ENCODE data around the gene EID2B.

The EID2B gene, protein sequence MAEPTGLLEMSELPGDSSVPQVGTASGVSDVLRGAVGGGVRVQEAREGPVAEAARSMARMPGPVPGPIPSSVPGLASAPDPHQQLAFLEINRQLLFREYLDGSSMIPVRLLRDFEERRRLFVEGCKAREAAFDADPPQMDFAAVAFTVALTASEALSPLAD

DNA sequence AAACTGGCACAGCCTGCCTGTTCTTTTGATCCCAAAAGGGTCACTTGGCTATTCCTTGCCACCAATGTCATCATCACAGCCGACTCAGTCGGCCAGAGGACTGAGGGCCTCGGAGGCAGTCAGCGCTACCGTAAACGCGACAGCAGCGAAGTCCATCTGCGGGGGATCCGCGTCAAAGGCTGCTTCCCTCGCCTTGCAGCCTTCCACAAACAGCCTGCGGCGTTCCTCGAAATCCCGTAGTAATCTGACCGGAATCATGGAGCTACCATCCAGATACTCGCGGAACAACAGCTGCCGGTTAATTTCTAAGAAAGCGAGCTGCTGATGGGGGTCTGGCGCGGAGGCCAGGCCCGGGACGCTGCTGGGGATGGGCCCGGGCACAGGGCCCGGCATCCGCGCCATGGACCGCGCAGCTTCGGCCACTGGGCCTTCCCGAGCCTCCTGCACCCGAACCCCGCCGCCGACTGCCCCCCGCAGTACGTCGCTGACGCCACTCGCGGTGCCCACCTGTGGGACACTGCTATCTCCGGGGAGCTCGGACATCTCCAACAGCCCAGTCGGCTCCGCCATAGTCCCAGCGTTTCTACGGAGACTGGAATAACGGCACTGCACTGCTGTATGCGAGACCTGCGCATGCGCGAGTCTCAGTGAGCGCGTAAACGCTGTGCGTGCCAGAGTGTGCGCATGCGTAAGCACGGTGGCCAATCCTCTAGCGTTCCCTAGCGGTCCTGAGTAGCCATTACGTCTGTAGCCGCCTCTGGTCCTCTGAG is at the start of gene EID2B:
Gene EID2B (minus strand): TSS at position 620 of the 770 bp plus-strand sequence. CDS start 50 bp downstream, at position 570.
- DNase-seq (ENCODE audit: low read depth in 2 of 2) = peak; percentile 89 to 91

DNA sequence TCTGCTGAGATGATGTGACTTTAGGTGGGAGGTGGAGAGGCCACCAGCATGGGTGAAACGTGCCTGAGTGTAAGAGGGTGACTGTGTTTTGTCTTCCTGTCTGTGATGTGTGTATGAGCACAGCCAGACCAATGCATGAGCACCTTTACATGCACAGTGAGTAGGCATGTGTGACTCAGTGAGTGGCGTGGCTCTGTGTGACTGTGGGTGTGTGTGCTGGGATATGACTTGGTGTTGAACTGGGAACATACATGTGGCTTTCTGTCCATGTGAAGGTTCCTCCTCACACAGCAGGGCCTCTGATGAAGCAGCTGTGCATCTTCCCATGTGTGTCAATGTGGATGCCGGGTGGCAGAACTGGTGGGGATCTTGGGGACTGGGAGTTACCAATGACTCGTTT is 49.8 kb upstream of the EID2B start:
- DNase-seq (ENCODE audit: low read depth in 2 of 2) = no peak

DNA sequence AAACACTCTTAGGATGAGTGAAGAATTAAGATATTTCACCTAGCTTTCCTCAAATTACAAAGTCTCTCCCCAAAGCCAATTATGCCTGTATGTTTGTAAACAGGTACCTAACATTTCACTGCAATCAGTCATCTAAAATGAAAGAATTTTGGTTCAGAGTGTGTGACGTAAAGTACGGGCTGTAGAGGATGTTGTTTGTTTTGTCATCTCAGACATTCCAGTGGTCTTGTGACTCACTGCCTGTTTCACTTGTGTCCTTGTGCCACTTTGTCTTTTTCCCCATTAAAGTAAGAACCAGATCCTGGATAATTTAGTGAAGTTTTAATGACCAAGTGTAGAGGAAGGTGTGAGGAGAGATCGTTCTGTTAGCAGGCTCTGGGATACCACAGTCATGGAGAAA is 36.0 kb upstream of the EID2B start:
- no peak for DNase-seq (ENCODE audit: low read depth in 2 of 2)

DNA sequence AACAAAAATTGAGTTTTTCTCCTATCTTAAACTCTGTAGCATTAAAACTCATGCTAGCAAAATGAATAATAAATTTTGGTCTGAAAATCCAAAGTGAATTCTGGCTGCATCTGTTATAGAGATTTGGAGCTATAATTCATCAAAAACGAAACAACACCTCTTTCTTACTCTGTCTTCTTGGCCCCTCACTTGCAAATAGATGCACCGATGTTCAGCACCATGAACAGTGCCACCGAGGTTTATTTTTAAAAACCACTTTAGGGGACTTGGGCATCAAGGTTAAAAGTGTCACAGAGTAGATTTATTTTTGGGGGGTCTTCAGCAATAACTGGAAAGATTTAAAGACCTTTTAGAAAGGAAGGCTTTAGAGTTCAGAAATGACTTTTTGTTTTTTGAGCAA is 33.4 kb upstream of the EID2B start:
- no peak for DNase-seq (ENCODE audit: low read depth in 2 of 2)

DNA sequence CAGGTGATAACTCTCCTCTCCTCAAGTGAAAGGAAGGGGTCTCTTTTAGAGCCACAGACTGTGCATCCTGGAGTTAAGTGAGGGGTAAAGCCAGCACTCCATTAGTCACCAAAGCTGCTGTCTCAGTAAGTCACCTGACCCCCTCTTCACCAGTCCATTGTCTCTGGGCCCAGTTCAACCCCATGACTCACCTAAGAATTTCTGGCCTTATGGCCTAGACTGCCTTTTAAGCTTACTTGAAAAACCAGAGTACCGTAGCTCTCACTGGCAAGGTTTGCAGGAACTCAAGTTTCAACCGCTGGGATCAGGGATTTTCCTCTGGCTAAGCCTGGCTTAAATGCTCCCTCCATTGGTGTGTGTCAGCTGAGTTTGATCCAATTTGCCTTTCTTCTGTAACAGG is 30.8 kb upstream of the EID2B start:
- no peak for DNase-seq (ENCODE audit: low read depth in 2 of 2)

DNA sequence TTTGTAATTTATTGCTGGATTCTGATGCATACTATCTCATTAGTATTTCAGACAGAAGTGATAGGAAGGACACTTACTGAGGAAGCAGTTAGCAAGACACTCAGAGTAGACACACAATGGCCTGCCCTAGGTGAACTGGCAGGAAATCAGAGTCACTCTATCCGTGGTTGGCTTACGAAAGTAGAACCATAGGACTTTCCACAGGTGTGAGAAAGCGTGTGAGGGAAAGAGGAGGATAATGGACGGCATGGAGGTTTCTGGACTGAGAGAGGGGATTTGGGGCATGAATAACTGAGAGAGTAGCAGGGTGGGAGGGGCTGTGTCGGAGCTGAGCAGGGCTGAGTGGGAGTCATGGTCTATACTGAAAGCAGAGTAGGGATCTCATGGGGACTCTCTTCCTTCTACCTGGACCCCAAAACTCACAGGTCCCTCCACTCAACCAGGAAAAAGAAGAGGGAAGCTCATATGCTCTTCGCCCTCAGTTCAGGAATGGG is 26.0 kb upstream of the EID2B start:
- no peak for DNase-seq (ENCODE audit: low read depth in 2 of 2)

DNA sequence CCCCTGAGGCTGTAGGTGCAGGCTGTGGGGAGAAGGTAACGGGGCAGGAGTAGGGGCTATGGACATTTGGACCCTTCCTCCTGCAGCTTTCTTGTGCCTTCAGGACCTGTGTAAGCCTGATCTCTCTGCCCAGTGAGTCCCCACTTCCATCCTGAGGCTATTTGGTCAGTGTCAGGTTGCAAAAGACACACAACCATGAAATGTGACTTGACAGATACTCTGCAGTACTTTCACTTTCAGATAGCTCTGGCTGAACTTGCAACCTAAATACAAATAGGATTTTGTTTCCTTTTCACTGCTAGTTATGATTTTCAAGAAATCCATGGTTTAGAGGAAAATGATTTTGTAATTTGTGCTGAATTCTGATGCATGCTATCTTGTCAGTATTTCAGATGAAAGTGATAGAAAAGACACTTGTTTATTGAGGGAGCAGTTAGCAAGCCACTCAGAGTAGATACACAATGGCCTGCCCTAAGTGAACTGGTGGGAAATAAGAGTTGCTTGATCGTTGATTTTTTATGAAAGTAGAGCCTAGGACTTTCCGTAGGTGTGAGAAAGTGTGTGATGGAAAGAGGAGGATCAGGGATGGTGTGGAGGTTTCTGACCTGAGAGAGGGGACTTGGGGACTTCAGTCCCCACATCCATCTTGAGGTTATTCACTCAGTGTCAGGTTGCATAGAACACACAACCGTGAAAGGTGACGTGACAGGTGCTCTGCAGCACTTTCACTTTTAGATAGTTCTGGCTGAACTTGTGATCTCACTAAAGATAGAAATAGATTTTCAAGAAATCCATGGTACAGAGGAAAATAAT is 25.4 kb upstream of the EID2B start:
- no peak for DNase-seq (ENCODE audit: low read depth in 2 of 2)

DNA sequence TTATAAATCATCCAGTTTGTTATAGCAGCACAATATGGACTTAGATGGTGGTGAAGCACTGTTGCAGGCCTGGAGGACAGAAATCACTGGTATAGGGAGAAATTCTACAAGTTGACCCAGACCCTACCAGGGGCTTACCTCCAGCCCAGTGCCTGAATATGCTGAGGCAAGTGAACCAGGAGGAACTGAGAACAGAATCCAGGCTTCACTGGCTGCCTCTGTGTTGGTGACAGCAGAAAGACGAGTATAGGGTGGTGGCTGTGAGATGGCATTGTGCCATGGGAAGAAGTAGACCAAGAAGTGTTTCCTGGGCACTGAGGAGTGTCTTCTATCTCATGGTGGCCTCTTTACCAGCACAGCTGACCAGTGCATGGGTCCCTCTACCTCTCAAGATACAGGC is 23.2 kb upstream of the EID2B start:
- DNase-seq (ENCODE audit: low read depth in 2 of 2) = no peak

DNA sequence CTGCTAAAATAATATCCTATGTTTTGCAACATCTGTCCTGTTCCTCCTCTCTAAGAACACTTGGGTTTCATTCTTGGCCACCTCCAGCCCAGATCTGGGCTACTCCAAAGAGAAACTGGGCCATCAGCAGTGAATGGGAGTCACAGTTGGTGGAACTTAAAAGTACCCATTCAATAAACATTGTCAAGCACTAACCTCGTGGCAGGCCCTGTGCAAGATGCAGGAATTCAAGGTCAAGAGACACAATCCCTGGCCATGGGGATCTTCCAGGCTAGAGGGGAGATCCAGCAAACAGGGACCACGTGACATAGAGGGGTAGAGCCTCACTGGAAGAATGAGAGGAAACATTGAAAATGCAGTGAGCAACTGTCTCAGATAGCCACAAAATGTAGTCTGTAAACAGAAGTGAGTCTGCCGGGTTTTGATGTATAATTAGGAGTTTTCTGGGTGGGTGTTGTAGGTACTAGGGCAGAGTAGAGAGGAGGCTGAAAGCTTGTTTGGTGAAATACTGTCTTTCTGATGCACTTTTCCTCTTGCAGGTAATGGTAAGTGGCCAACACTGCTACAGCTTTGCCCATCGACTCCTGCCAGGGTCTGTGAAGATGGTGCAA is 22.2 kb upstream of the EID2B start:
- no peak for DNase-seq (ENCODE audit: low read depth in 2 of 2)

DNA sequence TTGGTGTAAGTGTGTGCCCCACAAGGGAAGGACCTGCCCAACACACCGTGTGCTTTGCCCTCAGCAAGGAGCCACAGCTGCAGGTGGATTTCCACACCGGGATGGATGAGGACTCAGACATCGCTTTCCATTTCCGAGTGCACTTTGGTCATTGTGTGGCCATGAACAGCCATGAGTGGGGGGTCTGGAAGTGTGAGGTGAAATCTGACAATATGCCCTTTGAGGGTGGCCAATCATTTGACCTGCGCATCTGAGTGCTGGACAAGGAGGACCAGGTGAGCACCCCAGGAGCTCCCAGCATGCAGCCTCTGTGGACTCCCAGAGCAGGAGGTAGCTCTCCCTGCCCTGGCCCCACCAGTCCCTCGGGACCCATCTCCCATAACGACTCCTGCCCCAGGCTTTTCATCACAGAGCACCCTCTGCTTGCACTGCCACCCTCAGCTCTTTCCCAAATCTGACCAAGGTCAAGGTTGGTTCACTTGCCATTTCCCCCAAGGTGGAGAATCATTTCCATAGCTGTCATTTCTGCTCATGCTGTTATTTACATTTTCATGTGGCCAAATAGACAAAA is 20.5 kb upstream of the EID2B start:
- DNase-seq (ENCODE audit: low read depth in 2 of 2) = no peak

DNA sequence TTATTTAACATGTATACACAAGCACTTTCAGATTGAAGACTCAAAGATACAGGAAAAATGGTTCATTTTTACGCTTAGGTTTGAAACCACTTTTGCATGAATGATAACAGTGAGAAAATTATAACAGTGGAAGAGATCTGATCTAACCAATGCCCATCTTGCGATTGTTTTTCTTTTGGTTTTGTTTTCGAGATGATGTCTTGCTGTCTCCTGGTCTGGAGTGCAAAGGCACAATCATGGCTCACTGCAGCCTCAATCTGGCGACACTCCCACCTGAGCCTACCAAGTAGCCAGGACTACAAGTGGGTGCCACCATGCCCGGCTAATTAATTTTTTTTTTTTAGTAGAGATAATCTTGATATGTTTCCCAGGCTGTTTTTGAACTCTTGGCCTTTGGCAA is 17.5 kb upstream of the EID2B start:
- no peak for DNase-seq (ENCODE audit: low read depth in 2 of 2)

DNA sequence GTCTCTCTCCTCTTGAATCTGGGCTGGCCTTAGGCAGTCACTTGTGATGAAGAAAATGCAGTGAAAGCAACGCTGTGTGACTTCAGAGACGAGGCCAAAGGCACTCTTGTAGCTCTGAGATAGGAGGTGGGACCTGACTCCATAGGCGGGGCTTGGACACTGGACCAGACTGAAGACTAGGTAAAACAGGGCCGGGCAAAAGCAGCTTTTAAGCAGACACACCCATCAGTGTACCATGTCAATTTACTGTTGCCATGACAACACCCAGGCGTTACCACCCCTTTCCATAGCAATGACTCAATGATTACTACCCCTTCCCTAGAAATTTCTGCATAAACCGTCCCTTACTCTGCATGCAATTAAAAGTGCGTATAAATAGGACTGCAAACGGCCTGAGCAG is 13.9 kb upstream of the EID2B start:
- no peak for DNase-seq (ENCODE audit: low read depth in 2 of 2)

DNA sequence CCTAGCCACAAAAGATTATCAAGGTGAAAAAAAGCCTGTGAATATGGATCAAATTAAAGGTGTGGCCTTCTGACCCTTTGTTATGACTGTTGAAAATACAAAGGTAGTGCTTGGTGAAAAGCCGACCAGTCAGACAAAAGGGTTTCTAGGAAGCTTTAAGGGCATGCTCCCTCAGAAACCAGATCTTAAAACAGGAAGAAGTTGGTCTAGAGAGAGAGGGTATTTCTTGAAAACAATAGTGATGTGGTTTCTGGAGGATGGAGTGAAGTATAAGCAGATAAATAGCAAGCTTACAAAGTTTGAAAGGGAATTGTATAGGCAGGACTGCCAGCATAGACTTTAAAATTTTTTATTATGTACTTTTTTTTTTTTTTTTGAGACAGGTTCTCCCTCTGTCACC is 12.3 kb upstream of the EID2B start:
- no peak for DNase-seq (ENCODE audit: low read depth in 2 of 2)

DNA sequence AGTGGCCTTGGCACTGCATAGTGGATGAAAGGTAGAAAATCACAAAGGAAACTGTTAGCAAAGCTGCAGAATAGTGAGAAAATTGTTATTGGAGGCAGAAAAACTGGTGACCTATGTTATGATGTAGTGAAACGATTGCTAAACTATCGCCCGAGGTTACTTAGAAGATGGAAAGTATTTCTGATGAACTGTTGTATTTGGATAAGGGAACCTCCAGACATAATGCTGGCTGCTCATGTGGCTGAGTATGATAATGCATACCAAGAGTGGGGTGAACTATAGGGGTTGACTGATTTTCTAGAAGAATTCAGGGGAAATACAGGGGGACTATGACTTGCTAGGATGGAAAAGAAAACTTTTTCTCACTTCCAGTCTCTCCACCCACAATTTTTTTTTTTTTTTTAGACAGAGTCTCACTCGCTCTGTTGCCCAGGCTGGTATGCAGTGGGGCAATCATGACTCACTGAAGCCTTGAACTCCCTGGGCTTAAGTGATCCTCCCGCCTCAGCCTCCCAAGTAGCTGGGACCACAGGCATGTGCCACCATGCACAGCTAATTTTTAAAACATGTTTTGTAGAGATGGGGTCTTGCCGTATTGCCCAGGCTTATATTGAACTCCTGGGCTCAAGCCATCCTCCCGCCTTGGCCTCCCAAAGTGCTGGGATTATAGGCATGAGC is 11.7 kb upstream of the EID2B start:
- DNase-seq (ENCODE audit: low read depth in 2 of 2) = no peak

DNA sequence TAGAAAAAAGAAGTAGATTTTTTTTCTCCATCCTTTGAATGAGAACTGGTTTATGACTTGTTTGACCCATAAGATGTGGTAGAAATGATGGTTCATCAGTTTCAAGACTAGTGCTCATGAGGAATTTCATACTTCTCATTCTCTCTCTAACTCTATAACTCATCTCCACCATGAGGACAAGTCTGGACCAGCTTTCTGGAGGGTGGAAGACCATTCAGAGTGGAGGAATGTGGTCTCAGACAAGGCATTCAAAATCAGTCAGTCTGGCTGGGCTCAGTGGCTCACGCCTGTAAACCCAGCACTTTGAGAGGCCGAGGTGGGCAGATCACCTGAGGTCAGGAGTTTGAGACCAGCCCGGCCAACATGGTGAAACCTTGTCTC is 10.8 kb upstream of the EID2B start:
- no peak for DNase-seq (ENCODE audit: low read depth in 2 of 2)

DNA sequence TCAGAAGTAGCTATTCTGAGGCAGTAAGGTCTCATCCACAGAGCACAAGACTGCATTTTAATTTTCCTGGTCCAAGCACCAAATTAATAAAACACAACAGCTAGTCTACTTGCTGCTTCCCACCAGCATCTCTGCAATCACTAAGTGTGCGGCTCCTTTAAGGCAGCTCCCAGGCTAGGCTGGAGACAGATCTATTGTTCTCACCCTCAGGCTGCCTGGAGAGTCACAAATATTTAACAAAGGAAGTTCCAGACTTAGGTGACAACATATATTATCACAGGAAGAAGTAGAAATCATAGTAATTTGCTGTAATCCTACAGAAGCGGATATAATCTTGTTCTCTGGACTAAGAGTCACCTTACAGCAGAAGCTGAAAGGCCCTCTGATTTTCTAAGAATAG is 9.6 kb upstream of the EID2B start:
- no peak for DNase-seq (ENCODE audit: low read depth in 2 of 2)

DNA sequence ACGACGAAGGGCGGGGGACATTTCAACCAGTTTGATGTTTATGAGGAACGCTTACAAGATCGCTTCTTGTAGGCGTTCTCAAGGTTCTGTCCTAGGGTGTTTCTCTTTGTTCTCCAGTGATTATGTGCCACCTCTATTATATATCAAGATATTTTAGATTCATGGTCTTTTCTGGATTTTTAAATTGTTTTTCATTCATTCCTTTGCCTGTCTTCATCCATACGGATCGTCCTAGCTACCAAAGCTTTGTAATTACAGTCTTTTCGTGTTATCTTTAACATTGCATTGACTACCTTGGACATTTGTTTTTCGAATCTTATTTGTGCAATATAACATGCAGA is 7.7 kb upstream of the EID2B start:
- no peak for DNase-seq (ENCODE audit: low read depth in 2 of 2)

DNA sequence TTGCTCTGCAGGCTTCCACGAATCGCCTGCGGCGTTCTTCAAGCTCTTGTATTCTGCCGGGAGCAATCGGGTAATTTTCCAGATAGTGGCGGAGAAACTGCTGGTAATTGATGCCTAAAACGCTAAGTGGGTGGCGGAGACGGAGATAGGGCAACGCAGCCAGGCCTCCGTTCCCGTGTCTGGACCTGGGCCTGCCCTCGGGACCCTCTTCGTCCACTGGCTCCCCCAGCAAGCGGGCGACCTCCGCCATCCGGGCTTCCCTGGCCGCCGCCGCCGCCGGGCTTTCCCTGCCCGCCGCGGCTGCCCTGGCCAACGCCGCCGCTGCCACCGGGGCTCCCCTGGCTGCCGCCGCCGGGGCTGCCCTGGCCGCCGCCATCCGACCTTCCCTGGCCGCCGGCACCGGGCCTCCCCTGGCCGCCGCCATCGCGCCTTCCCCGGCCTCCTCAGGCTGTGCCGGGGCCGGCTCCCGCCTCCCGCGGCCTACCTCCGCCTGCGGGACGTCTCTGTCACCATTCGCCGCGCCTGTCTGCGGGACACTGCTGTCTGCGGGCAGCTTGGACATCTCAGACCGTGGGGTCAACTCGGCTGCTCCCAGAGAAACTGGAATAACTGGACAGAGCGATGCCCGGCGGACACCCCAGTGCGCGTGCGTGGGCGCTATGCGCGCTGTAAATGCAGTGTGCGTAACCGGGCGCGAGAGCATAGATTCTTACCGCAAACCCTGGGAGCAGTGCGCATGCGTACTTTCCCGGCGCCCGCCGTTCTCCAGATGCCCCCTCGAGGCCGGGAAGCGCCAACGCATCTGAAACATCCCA is 7.1 kb upstream of the EID2B start, which contains the start of gene EID2:
Gene EID2 (minus strand): TSS at position 644 of the 815 bp plus-strand sequence. CDS start 82 bp downstream, at position 562.
- peak; percentile 90 to 91 for DNase-seq (ENCODE audit: low read depth in 2 of 2)

DNA sequence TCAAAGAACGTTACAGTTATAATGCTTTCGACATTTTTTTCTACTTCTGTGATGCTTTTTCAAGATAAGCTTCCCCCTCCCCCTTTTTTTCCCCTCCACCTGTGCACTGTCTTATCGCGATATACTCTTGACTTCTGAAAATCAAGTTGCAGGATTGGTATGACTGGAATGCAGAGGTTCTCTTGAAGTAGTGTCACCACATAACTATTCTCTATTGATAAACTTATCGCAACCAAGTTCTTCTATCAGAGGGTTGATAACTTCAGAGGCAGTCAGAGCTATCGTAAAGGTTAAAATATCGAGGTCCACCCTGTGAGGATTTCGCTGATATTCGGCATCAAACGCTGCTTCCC is 6.5 kb upstream of the EID2B start:
- DNase-seq (ENCODE audit: low read depth in 2 of 2) = no peak

DNA sequence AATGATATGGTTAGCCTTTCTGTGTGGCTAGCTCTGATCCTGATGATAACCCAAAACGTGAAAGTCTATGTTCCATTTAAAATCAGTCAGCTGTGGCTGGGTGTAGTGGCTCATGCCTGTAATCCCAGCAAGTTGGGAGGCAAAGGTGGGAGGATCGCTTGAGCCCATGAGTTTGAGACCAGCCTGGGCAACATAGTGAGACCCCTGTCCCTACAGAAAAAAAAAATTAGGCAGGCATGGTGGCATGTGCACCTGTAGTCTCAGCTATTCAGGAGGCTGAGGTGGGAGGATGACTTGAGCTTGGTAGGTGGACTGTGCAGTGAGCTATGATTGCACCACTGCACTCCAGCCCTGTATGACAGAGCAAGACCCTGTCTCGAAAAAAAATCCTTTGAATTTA is 1.1 kb upstream of the EID2B start:
- DNase-seq (ENCODE audit: low read depth in 2 of 2) = no peak

Data from stimulated activated CD8-positive, alpha-beta memory T cell treated with anti-CD3 and anti-CD28 coated beads, Interleukin-7, amount 100 ng/mL, for 4 hours (primary cell).